Uterus (tissue), 4 donors: ENCODE data around the gene CFAP65. TPM values are rescaled to one million over a fixed set of nuclear protein-coding genes. Genes with fewer than 3 reads are reported as not detected.

ENCODE experiments used
- DNase-seq, 2 donors: peaks; one replicate each; pipeline ENCODE4 v3.0.0-alpha.2; 2019 to 2020
- H3K27ac ChIP-seq, 2 donors: fragments of 200-600 bp; sonication (generic); 1 replicate in 1 of 2; 2 replicates in 1 of 2; pipeline ENCODE4 v1.5.1; 2016 to 2018
- H3K27me3 ChIP-seq, 2 donors: fragments of 200-600 bp; sonication (generic); one replicate each; pipeline ENCODE4 v1.5.1; 2018 to 2019; ENCODE audit warnings: control low read depth in 1 of 2
- H3K36me3 ChIP-seq, 2 donors: fragments of 200-600 bp; sonication (generic); one replicate each; pipeline ENCODE4 v1.5.1; 2019; ENCODE audit warnings: control low read depth in 1 of 2
- H3K4me1 ChIP-seq, 2 donors: fragments of 200-600 bp; sonication (generic); one replicate each; pipeline ENCODE4 v1.5.1; 2018 to 2019; ENCODE audit warnings: control low read depth in 1 of 2
- H3K4me3 ChIP-seq, 2 donors: fragments of 200-600 bp; sonication (generic); 1 replicate in 1 of 2; 2 replicates in 1 of 2; pipeline ENCODE4 v1.5.1; 2018 to 2019; ENCODE audit warnings: mild to moderate bottlenecking in 1 of 2
- H3K9me3 ChIP-seq, 2 donors: fragments of 200-600 bp; sonication (generic); one replicate each; pipeline ENCODE4 v1.5.1; 2019; ENCODE audit warnings: control low read depth in 1 of 2
- CTCF ChIP-seq, 4 experiments: fragments of 200-600 bp in 2 of 4; fragments of 450-650 bp in 2 of 4; sonication (generic) in 2 of 4; IDR thresholded peaks; one replicate each; pipeline ENCODE4 v1.5.1; 2016 to 2019; ENCODE audit warnings: antibody characterized with exemption in 4 of 4, mild to moderate bottlenecking in 2 of 4, moderate library complexity in 1 of 4
- POLR2A ChIP-seq, 2 donors: fragments of 450-650 bp; IDR thresholded peaks; one replicate each; pipeline ENCODE4 v1.6.1; 2016; ENCODE audit warnings: antibody characterized with exemption in 2 of 2, mild to moderate bottlenecking in 1 of 2, moderate library complexity in 1 of 2
- intact Hi-C: fragments of 100-400 bp; cut with DNase I; formaldehyde crosslinking; loops from one replicate; pipeline ENCODE4 v1.15.1; 2023; ENCODE audit warnings: low total_unique reads
- total RNA-seq, 4 donors: library from RNA; depleted of rRNA in 3 of 4; stranded (reverse); fragments of >200 nt in 3 of 4; gene quantifications; one replicate each; pipeline versions ENCODE4 v1.1.0 to v1.2.4, GENCODE V29; 2014 to 2023
- donor health status: DM: yes; HTN: yes; CAD: no.

Gene CFAP65
- total RNA-seq, 4 donors from 2014 or later = 0.21 to 3.5 (median 1.9) TPM

GRCh38 chr2:219049282-219049681, 8.0 kb upstream of the CFAP65 start:
- H3K9me3 ChIP-seq = no peaks in the 10 kb centered on the region
- no peak for DNase-seq
- intact Hi-C loops = no loop called here
- H3K27ac ChIP-seq = no peak overlapping the region
- no peak overlapping the region for H3K4me3 ChIP-seq
- H3K36me3 ChIP-seq = no peaks in the 10 kb centered on the region
- TF ChIP-seq CTCF (IDR thresholded peaks at IDR 0.05) (no peak), POLR2A (IDR thresholded peaks at IDR 0.05) (no peak)
- H3K4me1 ChIP-seq = no peaks in the 10 kb centered on the region
- no peaks in the 10 kb centered on the region for H3K27me3 ChIP-seq

DNA sequence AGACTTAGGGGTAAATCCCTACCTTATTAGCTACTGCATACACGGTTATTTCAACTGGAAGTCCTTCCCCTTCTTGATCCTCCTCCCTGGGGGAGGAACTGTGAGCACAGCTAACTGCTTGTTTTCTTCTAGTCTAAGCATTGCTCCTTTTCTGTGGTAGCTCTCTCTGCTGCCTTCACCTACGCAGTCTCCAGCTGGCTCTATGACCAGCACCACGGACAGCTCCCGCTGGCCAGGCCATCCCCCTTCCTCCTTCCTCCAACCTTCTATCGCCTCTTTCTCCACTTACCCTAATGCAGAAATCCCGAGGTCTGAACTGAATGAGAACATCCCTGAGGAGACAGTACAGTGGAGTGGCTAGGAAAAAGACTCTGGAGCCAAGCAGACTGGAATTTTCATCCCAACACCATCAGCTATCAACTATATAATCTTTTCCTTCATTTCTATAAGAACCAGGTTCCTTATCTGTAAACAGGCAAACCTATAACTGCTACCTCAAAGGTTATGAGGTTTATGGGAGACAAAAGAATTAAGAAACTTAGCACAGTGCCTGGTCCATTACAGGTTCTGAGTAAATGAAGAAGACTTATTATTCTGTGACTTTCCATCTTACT, 4.7 kb upstream of the CFAP65 start:
- Histone ChIP-seq H3K4me1 (no peaks in the 10 kb centered on the region), H3K36me3 (no peaks in the 10 kb centered on the region), H3K4me3 (no peak overlapping the region), H3K27me3 (peaks cover 0 to 7% of the 10 kb centered on the region in 2 donors), H3K27ac (no peak overlapping the region), H3K9me3 (no peaks in the 10 kb centered on the region)
- DNase-seq = no peak
- TF ChIP-seq CTCF (IDR thresholded peaks at IDR 0.05) (no peak), POLR2A (IDR thresholded peaks at IDR 0.05) (no peak)
- intact Hi-C loops = no loop called here

- no peaks in the 10 kb centered on the region for H3K4me1 ChIP-seq
- H3K4me3 ChIP-seq = no peak overlapping the region
- H3K36me3 ChIP-seq = no peaks in the 10 kb centered on the region
- H3K27me3 ChIP-seq = peaks cover 0 to 8% of the 10 kb centered on the region in 2 donors
- no peak overlapping the region for H3K27ac ChIP-seq
- intact Hi-C loops = no loop called here
- H3K9me3 ChIP-seq = no peaks in the 10 kb centered on the region
- DNase-seq = no peak
- TF ChIP-seq CTCF (IDR thresholded peaks at IDR 0.05) (no peak), POLR2A (IDR thresholded peaks at IDR 0.05) (no peak)
These were observed 1.4 kb upstream of the CFAP65 start for GRCh38 chr2:219042750-219043149.

GRCh38 chr2:219042157-219042556, 841 bp upstream of the CFAP65 start:
- no peak for DNase-seq

DNA sequence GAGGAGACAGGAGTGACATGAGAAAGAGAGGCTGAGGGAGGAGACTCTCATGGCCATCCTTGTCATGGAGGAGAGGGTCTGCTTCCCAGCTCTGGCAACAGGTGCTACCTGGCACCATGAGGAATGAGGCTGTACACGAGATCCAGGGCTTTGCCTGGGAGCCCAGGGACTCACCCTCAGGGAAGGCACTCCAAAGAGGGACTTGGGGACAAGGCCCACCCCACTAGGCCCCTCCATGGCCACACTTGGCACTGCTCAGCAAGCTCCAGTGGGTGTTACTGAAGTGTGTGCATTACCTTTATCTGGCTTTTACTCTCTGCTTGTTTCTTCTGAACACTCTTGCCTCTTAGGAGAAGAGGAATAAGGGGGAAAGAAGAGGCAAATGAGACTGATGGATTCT, 2.7 kb downstream of the CFAP65 start:
- no peaks in the 10 kb centered on the region for H3K36me3 ChIP-seq
- no peaks in the 10 kb centered on the region for H3K9me3 ChIP-seq
- H3K4me3 ChIP-seq = no peak overlapping the region
- intact Hi-C loops = no loop called here
- no peak for DNase-seq
- H3K27me3 ChIP-seq = peaks cover 0 to 8% of the 10 kb centered on the region in 2 donors
- H3K27ac ChIP-seq = no peak overlapping the region
- no peaks in the 10 kb centered on the region for H3K4me1 ChIP-seq
- TF ChIP-seq CTCF (IDR thresholded peaks at IDR 0.05) (no peak), POLR2A (IDR thresholded peaks at IDR 0.05) (no peak)

More at GRCh38 chr2:219042157-219042556, 841 bp upstream of the CFAP65 start:
- Histone ChIP-seq H3K36me3 (no peaks in the 10 kb centered on the region), H3K27me3 (peaks cover 0 to 8% of the 10 kb centered on the region in 2 donors), H3K4me3 (no peak overlapping the region), H3K9me3 (no peaks in the 10 kb centered on the region), H3K4me1 (no peaks in the 10 kb centered on the region), H3K27ac (no peak overlapping the region)
- TF ChIP-seq CTCF (IDR thresholded peaks at IDR 0.05) (no peak), POLR2A (IDR thresholded peaks at IDR 0.05) (no peak)
- intact Hi-C loops = no loop called here
